ENCODE measurements around the gene TNFRSF25.

TNFRSF25 gene

GRCh38 chr1:6466023-6466422 lies at the start of gene TNFRSF25:
Gene TNFRSF25 (minus strand): TSS chr1:6466173. CDS start chr1:6466107, 66 bp downstream.
- peak; percentile 60 for DNase-seq

GRCh38 chr1:6515771-6516170 lies 49.8 kb upstream of the TNFRSF25 start:
- DNase-seq = no peak

GRCh38 chr1:6513320-6513801 lies 47.4 kb upstream of the TNFRSF25 start:
- no peak for DNase-seq

DNA sequence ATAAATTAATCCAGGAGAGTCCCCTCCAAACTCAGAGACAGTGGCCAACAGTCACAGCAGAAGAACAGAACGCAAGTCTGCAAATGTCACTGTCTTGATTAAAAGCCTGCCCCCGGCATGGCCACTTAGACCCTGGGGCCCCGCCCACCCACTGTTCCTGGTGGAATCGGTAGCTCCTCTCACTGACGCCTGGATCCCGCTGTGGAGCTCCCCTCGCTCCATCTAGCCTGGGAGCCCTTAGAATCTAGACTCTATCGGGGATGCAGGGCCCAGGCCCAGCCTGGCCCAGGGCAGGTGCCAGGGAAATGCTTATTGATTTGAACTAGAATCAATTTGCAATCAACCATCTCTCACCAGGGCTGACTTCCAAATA lies 46.9 kb upstream of the TNFRSF25 start:
- DNase-seq = no peak

GRCh38 chr1:6512245-6512907 lies 46.4 kb upstream of the TNFRSF25 start:
- no peak for DNase-seq

DNA sequence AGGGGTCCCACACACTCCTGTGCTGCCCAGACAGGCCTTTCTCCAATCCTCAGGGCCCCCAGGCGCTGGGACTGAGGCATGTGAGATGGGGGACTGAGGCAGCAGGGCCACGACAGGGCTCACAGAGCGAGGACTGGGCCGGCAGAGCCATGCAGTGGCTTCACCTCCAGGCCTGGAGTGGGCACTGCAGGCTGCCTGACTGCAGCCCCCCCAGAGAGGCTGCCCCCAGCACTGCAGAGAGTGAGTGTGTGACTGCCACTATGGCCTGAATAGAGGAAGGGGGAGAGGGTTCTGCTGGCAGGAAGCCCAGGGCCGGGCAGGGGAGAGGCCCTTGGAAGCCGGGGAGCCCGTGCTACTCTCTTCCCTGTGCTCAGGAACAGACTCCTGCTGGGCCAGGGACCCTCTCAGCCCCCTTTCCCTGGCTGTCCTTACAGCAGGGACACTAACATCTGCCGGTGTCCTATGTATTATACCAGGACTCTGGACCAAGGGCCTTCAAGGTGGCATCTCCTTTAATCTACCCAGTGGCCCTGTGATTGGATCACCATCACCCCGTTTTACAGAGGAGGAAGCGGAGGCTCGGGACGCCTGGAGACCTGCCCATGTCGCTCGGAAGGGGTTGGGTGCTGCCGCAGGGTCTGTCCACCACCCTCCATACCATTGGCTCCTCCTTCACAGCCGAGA lies 45.7 kb upstream of the TNFRSF25 start:
- no peak for DNase-seq

- no peak for DNase-seq
Measured at GRCh38 chr1:6511056-6511455, 45.1 kb upstream of the TNFRSF25 start.

DNA sequence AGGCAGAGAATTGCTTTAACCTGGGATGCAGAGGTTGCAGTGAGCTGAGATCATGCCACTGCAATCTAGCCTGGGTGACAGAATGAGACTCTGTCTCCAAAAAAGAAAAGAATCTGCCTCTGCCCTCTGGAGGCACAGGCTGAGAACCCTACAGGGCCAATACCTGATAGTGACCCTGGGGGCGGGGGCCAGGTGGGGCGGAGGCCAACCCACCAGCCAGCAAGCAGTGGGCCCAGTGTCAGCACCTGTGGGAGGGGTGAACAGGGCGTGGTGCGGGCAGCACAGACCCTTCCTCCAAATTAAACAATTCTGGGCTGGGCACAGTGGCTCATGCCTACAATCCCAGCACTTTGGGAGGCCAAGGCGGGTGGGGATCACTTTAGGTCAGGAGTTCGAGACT lies 44.5 kb upstream of the TNFRSF25 start:
- DNase-seq = no peak

GRCh38 chr1:6509919-6510291 lies 43.9 kb upstream of the TNFRSF25 start:
- no peak for DNase-seq

DNA sequence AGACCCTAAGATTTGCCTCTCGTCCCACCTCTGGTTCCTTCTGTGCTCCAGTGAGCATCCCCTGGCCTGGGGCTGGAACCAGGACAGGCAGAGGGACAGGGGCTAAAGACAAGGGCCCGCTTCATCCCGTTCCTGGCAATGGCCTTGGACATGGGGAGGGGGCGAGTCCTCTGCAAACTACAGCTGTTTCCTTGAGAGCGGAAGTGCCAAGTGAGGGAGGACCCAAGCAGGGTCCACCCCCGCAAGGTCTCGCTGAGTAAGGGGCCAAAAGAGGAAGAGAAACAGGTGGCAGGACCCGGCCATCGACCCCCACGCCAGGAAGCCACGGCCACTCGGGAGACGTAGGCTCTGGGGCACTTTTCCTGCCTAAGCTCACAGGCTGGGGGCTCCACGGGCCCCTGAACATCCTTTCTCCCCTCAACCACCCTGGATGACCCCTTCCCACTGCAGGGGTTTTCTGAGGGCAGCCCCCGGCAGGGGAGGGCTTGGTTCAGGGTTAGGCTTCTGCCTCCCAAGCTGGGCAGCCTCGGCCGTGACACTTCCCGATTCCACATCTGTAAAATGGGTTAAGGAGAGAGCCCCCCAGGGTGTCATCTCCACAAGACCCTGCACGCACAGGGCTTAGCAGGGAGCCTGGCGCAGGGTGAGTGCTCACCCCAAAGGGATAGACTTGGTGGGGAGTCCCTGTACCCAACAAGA lies 43.4 kb upstream of the TNFRSF25 start:
- DNase-seq = no peak

GRCh38 chr1:6508816-6509189 lies 42.8 kb upstream of the TNFRSF25 start:
- no peak for DNase-seq

GRCh38 chr1:6508154-6508815 lies 42.3 kb upstream of the TNFRSF25 start:
- DNase-seq = no peak

- no peak for DNase-seq
Measured at GRCh38 chr1:6507461-6507911, 41.5 kb upstream of the TNFRSF25 start.

DNA sequence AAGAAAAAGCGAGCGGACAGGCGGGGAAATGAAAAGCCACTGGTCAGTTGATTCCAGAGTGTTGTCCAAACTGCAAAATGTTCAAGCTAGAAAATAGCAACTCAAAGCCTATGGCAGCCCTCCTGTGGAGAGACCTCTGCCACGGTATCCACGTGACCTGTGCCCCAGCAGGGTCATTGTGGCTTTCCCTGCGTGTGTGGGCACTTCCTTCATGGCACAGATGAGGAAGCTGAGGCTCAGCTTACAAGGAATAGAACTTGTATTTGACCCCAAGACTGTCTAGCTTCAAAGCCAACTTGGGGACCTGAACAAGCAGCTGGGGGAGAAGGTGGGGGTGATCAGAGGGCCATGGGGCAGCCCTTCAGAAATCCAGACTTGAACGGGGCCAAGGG lies 41.1 kb upstream of the TNFRSF25 start:
- DNase-seq = no peak

GRCh38 chr1:6506210-6507036 lies 40.5 kb upstream of the TNFRSF25 start:
- DNase-seq = no peak

DNA sequence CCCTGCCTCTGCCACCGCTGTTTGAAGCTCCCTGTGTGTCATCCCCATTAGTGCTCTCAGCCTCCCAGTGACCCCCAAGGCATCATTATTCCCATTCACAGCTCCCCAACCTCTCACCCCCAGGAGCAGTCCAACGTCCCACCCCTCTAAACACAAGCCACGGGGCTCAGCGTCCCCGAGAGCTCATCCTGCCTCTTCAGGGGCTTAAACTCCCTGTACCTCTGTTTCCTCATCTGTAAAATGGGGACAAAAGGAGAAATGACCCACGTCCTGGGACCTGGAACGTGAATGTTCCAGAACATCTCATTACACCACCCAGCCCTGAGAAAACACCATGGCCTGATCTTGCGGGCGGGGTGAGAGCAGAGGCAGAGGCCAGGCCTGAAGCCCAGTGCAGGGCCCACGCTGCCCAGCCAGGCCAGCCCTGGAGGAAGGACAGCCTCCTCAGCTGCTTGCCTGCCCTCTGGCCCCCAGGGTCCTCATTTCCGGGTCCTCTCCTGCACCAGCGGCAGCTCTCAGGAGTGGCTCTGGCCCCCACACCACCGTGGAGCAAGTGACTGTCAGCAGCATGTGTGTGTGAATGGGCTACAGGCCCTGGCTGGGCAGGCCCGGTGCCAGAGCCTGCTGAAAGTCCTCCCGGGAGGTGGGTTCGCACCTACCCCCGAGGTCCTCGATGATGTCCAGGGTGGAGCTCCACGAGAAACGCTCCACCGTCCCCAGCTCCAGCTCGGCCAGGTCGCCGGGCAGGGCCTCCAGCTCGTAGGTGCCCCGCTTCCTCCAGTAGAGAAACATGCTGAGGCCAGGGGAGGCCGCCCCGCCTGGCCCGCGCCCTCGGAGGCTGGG lies 39.6 kb upstream of the TNFRSF25 start:
- no peak for DNase-seq

DNA sequence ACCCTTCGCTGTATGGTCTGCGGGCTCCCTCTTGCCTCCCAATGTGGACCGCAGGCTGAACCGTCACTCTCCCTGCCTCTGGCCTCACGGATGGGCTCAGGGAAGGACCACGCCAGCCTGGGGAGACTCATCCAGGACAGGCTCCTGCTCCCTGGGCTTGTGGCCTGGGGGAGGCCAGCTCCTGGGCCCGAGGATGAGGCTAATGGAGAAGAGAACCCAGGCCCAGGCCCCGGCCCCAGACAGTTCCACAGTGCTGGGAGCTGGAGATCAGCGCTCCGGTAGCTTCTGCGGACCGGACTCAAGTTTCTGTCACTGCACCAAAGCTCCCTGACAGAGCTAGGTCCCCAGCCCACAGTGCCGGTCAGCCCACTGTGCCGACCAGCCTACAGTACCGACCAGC lies 38.9 kb upstream of the TNFRSF25 start:
- no peak for DNase-seq

GRCh38 chr1:6503884-6504602 lies 38.1 kb upstream of the TNFRSF25 start:
- no peak for DNase-seq

DNA sequence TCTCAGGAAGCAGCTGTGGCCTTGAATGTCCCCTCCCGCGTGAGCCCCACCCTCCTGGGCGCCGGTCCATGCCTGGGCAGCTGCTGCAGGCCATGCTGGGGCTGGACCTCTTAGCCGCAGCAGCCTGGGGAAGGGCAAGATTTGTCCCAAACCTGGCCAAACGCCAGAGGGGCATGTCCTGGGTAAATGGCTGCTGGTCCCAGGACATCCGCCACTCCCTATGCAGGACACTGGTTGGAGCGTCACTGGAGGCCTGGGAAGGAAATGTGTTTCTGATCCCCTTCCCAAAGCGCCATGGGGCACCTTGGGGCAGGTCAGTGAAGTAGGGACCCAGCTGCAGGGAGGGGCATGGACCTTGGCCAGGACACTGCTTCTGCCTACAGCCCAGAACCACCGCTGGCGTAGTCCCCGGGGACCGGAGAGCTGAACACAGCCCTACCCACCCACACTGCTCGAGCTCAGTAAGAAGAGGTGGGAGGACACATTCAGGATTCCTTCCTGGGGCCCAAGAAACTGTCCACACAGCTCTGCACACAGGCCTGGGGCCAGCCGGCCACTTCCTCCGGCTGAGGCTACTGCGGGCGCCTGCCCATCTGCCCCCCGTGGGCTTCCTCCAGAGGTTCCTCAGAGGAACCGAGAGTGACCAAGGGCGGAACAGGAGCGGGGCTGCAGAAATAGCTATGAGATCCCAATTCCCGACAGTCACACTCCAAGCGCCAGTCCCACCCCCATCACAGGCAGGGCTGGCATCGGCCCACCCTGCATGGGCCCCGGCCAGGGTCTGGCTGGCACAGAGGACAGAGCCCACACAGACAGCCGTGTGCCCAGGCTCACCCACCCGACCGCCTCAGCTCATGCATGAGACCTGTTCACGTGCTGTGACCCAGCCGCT lies 36.3 kb upstream of the TNFRSF25 start:
- no peak for DNase-seq

DNA sequence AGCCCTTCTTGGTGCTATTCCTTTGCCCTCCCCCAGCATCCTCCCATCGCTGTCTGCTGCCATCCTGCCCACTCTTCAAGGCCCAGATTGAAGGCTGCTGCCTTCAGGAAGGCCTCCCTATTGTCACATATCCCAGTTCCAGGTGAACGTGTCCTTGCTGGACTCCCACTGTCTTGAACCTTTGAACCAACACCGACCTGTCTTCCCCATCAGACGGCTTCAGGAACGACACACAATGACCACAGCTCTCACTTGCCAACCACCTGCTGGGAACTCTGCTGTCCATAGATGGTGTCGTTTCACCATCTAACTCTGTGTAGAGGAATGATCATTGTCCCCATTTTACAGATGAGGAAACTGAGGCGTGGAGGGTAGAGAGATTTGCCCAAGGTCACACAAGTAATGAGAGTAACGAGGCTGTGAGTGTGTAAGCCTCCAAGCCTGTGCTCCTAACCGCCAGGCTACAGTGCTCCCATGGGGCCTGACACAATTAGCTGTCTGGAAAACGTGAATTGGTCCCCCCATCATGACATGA lies 35.4 kb upstream of the TNFRSF25 start:
- no peak for DNase-seq
